ENCODE data around the gene PRKAG2. TPM values are rescaled to one million over a fixed set of nuclear protein-coding genes. Genes with fewer than 3 reads are reported as not detected.

PRKAG2 gene
- total and polyA plus RNA-seq, 2 of the 13 experiments (the other 11 are each of a cell fraction or from before 2014, with no cell fraction given), result 0.90 to 1.3 TPM

DNA sequence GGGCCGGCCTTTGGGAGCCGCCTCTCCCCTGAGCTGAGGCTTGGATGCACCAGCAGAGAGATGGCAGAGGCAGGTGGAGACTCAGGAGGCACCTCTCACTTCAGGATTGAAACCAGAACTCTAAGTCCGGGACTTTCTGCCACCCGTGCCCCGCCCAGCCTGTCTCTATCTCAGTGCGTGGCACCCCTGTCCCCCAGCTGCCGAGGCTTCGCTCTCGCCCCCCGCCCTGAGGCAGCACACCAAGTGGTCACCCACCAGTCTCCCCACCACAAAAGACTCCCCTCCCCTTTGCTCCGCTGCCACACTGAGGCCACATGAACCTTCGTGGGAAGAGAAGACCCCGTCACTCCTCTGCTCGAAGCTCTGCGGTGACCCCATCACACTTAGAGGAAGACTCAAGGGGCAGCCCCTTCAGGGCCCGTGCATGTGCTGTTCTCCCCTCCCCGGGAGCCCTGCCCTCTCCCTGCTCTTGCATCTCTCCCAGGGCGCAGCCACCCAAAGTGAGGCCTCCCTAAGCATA is 166.7 kb downstream of the PRKAG2 start (continued):
- no peak for TF ChIP-seq ZNF629 (CRISPR knock-in tag; conservative IDR thresholded peaks at IDR 0.05)
- no peak for TF ChIP-seq NBN (conservative IDR thresholded peaks at IDR 0.05)
- TF ChIP-seq, protein P1, sequence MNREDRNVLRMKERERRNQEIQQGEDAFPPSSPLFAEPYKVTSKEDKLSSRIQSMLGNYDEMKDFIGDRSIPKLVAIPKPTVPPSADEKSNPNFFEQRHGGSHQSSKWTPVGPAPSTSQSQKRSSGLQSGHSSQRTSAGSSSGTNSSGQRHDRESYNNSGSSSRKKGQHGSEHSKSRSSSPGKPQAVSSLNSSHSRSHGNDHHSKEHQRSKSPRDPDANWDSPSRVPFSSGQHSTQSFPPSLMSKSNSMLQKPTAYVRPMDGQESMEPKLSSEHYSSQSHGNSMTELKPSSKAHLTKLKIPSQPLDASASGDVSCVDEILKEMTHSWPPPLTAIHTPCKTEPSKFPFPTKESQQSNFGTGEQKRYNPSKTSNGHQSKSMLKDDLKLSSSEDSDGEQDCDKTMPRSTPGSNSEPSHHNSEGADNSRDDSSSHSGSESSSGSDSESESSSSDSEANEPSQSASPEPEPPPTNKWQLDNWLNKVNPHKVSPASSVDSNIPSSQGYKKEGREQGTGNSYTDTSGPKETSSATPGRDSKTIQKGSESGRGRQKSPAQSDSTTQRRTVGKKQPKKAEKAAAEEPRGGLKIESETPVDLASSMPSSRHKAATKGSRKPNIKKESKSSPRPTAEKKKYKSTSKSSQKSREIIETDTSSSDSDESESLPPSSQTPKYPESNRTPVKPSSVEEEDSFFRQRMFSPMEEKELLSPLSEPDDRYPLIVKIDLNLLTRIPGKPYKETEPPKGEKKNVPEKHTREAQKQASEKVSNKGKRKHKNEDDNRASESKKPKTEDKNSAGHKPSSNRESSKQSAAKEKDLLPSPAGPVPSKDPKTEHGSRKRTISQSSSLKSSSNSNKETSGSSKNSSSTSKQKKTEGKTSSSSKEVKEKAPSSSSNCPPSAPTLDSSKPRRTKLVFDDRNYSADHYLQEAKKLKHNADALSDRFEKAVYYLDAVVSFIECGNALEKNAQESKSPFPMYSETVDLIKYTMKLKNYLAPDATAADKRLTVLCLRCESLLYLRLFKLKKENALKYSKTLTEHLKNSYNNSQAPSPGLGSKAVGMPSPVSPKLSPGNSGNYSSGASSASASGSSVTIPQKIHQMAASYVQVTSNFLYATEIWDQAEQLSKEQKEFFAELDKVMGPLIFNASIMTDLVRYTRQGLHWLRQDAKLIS (CRISPR knock-in tag; IDR thresholded peaks at IDR 0.05), result no peak
- no peak for TF ChIP-seq BCLAF1 (IDR thresholded peaks at IDR 0.05)
- TF ChIP-seq ZXDC (CRISPR knock-in tag; IDR thresholded peaks at IDR 0.05), result no peak
